ENCODE results near the gene STAT2.
"Not testable (repeated sequence)": the region's sequence is repeated elsewhere in the genome, so short reads cannot be mapped to it uniquely, and the experiment has no call there.

DNA sequence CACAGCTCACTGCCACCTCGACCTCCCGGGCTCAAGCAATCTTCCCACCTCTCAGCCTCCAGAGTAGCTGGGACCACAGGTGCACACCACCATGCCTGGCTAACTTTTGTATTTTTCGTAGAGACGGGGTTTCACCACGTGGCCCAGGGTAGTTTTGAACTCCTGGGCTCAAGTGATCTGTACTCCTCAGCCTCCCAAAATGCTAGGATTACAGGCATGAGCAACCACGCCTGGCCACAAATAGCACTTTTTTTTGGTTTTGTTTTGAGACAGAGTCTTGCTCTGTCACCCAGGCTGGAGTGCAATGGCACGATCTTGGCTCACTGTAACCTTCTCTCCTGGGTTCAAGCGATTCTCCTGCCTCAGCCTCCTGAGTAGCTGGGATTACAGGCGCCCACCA lies 12.7 kb downstream of the STAT2 start:
- TF ChIP-seq, protein P1, sequence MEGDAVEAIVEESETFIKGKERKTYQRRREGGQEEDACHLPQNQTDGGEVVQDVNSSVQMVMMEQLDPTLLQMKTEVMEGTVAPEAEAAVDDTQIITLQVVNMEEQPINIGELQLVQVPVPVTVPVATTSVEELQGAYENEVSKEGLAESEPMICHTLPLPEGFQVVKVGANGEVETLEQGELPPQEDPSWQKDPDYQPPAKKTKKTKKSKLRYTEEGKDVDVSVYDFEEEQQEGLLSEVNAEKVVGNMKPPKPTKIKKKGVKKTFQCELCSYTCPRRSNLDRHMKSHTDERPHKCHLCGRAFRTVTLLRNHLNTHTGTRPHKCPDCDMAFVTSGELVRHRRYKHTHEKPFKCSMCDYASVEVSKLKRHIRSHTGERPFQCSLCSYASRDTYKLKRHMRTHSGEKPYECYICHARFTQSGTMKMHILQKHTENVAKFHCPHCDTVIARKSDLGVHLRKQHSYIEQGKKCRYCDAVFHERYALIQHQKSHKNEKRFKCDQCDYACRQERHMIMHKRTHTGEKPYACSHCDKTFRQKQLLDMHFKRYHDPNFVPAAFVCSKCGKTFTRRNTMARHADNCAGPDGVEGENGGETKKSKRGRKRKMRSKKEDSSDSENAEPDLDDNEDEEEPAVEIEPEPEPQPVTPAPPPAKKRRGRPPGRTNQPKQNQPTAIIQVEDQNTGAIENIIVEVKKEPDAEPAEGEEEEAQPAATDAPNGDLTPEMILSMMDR (IDR thresholded peaks at IDR 0.05 in 4 of 5, conservative IDR thresholded peaks at IDR 0.05 in 1 of 5): not testable (repeated sequence)
- not testable (repeated sequence) for TF ChIP-seq POLR2A (IDR thresholded peaks at IDR 0.05)

All from gastrocnemius medialis (tissue), 4 donors.